ENCODE measurements around the gene ARHGAP8. TPM values are rescaled to one million over a fixed set of nuclear protein-coding genes. Genes with fewer than 3 reads are reported as not detected.
"Not testable (repeated sequence)": the region's sequence is repeated elsewhere in the genome, so short reads cannot be mapped to it uniquely, and the experiment has no call there.

ARHGAP8 gene
- total RNA-seq, 6 experiments from 2014 or later = not detected

DNA sequence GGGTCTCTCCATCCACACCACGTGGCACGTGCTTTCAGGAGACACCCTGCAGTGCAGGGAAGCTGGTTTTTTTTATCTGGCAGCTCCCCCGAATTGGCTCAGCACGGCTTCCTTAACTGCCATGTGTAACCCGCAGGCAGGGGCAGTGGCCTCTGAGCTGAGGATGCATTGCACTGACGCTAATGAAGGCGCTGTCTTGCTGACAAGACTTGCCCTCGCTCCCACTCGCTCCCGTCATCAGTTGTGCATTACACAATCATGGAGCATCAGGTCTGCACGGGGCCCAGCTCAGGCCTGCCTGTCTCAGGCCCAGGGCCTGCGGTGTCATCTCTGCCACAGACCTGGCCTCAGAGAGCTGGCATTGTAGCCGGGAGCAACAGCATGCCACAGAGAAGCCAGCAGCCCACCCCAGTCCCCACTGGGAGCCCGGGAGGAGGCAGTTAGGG lies 95.9 kb downstream of the ARHGAP8 start:
- Mint-ChIP-seq H3K36me3 (ENCODE audit: low read depth) (no peaks in the 10 kb centered on the region; the same call in 1 of the 2 replicates), H3K27ac (no peak overlapping the region), H3K4me3 (no peak overlapping the region), H3K9me3 (peaks cover 16% of the 10 kb centered on the region), H3K4me1 (ENCODE audit: low read depth) (0 out of 2 replicates have a peak, but pooled peaks cover 4% of the 10 kb centered on the region), H3K27me3 (ENCODE audit: insufficient read depth) (peaks cover 9% of the 10 kb centered on the region)
- no peak for DNase-seq
- TF ChIP-seq, protein P1, sequence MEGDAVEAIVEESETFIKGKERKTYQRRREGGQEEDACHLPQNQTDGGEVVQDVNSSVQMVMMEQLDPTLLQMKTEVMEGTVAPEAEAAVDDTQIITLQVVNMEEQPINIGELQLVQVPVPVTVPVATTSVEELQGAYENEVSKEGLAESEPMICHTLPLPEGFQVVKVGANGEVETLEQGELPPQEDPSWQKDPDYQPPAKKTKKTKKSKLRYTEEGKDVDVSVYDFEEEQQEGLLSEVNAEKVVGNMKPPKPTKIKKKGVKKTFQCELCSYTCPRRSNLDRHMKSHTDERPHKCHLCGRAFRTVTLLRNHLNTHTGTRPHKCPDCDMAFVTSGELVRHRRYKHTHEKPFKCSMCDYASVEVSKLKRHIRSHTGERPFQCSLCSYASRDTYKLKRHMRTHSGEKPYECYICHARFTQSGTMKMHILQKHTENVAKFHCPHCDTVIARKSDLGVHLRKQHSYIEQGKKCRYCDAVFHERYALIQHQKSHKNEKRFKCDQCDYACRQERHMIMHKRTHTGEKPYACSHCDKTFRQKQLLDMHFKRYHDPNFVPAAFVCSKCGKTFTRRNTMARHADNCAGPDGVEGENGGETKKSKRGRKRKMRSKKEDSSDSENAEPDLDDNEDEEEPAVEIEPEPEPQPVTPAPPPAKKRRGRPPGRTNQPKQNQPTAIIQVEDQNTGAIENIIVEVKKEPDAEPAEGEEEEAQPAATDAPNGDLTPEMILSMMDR (IDR thresholded peaks at IDR 0.05) = no peak

DNA sequence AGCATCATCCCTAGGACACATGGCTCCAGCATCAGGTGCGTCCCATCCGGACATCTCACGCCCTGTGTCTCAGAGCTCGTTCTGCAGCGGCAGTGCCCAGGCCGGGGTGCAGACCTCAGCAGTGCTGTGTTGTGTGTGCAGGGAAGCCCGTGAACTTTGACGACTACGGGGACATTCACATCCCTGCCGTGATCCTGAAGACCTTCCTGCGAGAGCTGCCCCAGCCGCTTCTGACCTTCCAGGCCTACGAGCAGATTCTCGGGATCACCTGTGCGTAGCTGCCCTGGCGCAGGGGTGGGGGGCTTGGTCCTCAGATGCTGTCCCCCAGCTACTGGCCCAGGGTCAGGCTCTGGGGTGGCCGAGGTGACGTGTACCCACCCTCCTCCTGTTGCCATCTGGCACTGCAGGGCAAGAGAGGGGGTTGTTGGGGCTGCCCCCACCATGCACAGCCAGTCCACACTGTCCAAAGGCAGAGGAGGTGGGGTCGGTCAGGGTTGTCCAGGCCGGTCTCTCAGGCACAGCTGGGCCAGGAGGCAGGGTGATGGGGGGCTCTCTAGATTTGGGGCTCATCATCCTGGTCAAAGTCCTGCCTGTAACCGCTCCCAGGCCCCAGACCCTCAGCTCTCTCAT lies 96.5 kb downstream of the ARHGAP8 start:
- H3K27ac Mint-ChIP-seq = no peak overlapping the region
- 0 out of 2 replicates have a peak, but pooled peaks cover 6% of the 10 kb centered on the region for H3K4me1 Mint-ChIP-seq (ENCODE audit: low read depth)
- no peaks in the 10 kb centered on the region; the same call in 1 of the 2 replicates for H3K36me3 Mint-ChIP-seq (ENCODE audit: low read depth)
- peaks cover 17% of the 10 kb centered on the region for H3K9me3 Mint-ChIP-seq
- H3K4me3 Mint-ChIP-seq = no peak overlapping the region
- peaks cover 9% of the 10 kb centered on the region for H3K27me3 Mint-ChIP-seq (ENCODE audit: insufficient read depth)
- TF ChIP-seq, protein P1 (IDR thresholded peaks at IDR 0.05) = no peak
- DNase-seq = no peak

DNA sequence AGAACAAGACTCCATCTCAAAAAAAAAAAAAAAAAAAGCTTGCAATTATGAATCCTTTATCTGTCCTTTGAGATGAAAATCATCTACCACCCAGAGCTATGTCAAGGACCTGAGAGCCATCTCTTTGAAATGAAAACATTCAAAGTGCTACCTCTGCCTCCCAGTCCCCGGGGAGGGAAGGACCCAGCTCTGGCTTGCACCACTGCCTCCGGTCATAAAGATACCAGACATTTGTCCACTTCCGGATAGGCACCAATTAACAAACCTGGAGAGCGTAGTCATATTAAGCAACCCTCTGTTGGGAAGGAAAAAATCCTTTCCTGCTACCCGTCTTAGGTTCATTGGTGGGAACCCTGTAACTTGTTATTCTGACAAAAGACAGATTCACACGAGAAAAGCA lies 98.6 kb downstream of the ARHGAP8 start:
- peaks cover 4% of the 10 kb centered on the region for H3K9me3 Mint-ChIP-seq
- no peak for DNase-seq
- no peak overlapping the region for H3K4me3 Mint-ChIP-seq
- 0 out of 2 replicates have a peak, but pooled peaks cover 6% of the 10 kb centered on the region for H3K4me1 Mint-ChIP-seq (ENCODE audit: low read depth)
- no peaks in the 10 kb centered on the region; the same call in 1 of the 2 replicates for H3K36me3 Mint-ChIP-seq (ENCODE audit: low read depth)
- TF ChIP-seq, protein P1 (IDR thresholded peaks at IDR 0.05) = no peak
- no peak overlapping the region for H3K27ac Mint-ChIP-seq
- H3K27me3 Mint-ChIP-seq (ENCODE audit: insufficient read depth) = peaks cover 10% of the 10 kb centered on the region

DNA sequence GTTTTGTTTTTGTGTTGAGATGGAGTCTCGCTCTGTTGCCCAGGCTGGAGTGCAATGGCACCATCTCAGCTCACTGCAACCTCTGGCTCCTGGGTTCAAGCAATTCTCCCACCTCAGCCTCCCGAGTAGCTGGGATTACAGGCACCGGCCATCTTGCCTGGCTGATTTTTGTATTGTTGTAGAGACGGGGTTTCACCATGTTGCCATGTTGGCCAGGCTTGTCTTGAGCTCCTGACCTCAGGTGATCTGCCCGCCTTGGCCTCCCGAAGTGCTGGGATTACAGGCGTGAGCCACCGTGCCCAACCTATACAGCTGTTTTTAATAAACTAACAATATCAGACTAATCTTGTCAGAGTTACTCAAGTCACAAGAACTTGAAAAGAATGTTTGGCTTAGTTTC lies 102.3 kb downstream of the ARHGAP8 start:
- H3K27ac Mint-ChIP-seq; H3K4me1 Mint-ChIP-seq (ENCODE audit: low read depth); H3K9me3 Mint-ChIP-seq; DNase-seq; H3K36me3 Mint-ChIP-seq (ENCODE audit: low read depth); H3K4me3 Mint-ChIP-seq: not testable (repeated sequence)
- H3K27me3 Mint-ChIP-seq (ENCODE audit: insufficient read depth) = peaks cover 14% of the 10 kb centered on the region

DNA sequence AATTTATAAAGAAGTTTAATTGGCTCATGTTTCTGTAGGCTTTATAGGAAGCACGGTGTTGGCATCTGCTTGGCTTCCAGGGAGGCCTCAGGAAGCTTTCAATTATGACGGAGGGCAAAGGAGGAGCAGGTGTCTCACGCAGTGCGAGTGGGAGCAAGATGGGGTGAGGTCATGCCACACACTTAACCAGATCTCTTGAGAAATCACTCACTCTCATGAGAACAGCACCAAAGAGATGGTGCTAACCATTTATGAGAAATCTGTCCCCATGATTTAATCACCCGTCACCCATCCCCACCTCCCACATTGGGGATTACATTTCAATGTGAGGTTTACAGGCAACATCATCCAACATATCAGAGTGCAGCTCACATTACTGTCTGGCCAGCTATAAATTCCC lies 103.5 kb downstream of the ARHGAP8 start:
- Mint-ChIP-seq H3K4me3 (no peak overlapping the region), H3K9me3 (peaks cover 4% of the 10 kb centered on the region), H3K27ac (no peak overlapping the region), H3K27me3 (ENCODE audit: insufficient read depth) (peaks cover 8% of the 10 kb centered on the region; the same call in 1 of the 2 replicates), H3K36me3 (ENCODE audit: low read depth) (no peaks in the 10 kb centered on the region; the same call in 1 of the 2 replicates), H3K4me1 (ENCODE audit: low read depth) (0 out of 2 replicates have a peak, but pooled peaks cover 6% of the 10 kb centered on the region)
- no peak for DNase-seq
- TF ChIP-seq, protein P1 (IDR thresholded peaks at IDR 0.05) = no peak

DNA sequence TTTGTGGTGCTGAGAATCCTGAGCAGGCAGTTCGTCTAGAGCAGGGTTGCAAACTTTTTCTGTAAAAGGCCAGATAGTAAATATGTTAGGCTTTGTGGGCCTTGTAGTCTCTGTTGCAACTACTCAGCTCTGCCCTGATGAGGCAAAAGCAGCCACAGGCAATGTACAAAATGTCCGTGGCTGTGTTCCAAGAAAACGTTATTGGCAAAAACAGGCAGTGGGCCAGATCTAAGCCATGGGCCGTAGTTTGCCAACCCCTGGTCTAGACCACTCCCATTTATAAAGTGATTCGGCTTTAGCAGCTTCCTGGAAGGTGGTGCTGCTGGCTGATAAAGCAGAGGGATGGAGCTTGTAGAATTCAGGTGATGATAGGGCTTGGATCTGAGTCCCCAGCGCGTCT lies 106.4 kb downstream of the ARHGAP8 start:
- peaks cover 17% of the 10 kb centered on the region; the same call in 1 of the 2 replicates for H3K9me3 Mint-ChIP-seq
- H3K4me3 Mint-ChIP-seq = not testable (repeated sequence)

More for the DNA sequence above, 106.4 kb downstream of the ARHGAP8 start:
- DNase-seq; H3K36me3 Mint-ChIP-seq (ENCODE audit: low read depth); H3K4me1 Mint-ChIP-seq (ENCODE audit: low read depth); H3K27ac Mint-ChIP-seq; H3K27me3 Mint-ChIP-seq (ENCODE audit: insufficient read depth): not testable (repeated sequence)
